Fibroblast of peridontal ligament (primary cell): ENCODE measurements around the gene ERC2.

Source experiments
- DNase-seq: peaks from one replicate; pipeline ENCODE4 v3.0.0-alpha.2; 2010; ENCODE audit errors: extremely low read depth

Gene ERC2

GRCh38 chr3:55477306-55478303 is 990.7 kb downstream of the ERC2 start:
- DNase-seq = no peak

- DNase-seq = peak; percentile 64
Observed at GRCh38 chr3:55476515-55476914, 991.8 kb downstream of the ERC2 start.

GRCh38 chr3:55474213-55474632 is 994.0 kb downstream of the ERC2 start:
- no peak for DNase-seq

GRCh38 chr3:55473788-55474187 is 994.5 kb downstream of the ERC2 start:
- no peak for DNase-seq

- no peak for DNase-seq
Observed at GRCh38 chr3:55471522-55472280, 996.6 kb downstream of the ERC2 start.

- DNase-seq = no peak
Observed at GRCh38 chr3:55471084-55471483, 997.2 kb downstream of the ERC2 start.

GRCh38 chr3:55469957-55470526 is 998.2 kb downstream of the ERC2 start:
- DNase-seq = no peak

GRCh38 chr3:55468251-55468650 is 1000.0 kb downstream of the ERC2 start:
- DNase-seq = no peak

GRCh38 chr3:55467099-55467498 is 1001.2 kb downstream of the ERC2 start:
- DNase-seq = peak; percentile 79

GRCh38 chr3:55466526-55466925 is 1001.7 kb downstream of the ERC2 start:
- DNase-seq = no peak

- peak; percentile 62 for DNase-seq
Observed at GRCh38 chr3:55461896-55462295, 1006.4 kb downstream of the ERC2 start.

GRCh38 chr3:55459838-55460237 is 1008.4 kb downstream of the ERC2 start:
- no peak for DNase-seq
